GM12873 (cell line): ENCODE measurements around the gene VWC2.

Source experiments
- CTCF ChIP-seq: IDR thresholded peaks from 2 replicates; pipeline ENCODE4 v1.5.1; 2012; ENCODE audit warnings: low read depth, mild to moderate bottlenecking, moderate library complexity, low read length, control low read depth; ENCODE audit not compliant: insufficient read depth; ENCODE audit errors: missing control alignments

VWC2 gene

GRCh38 chr7:49774459-49775064 lies 1.1 kb downstream of the VWC2 start:
- TF ChIP-seq CTCF = no peak

DNA sequence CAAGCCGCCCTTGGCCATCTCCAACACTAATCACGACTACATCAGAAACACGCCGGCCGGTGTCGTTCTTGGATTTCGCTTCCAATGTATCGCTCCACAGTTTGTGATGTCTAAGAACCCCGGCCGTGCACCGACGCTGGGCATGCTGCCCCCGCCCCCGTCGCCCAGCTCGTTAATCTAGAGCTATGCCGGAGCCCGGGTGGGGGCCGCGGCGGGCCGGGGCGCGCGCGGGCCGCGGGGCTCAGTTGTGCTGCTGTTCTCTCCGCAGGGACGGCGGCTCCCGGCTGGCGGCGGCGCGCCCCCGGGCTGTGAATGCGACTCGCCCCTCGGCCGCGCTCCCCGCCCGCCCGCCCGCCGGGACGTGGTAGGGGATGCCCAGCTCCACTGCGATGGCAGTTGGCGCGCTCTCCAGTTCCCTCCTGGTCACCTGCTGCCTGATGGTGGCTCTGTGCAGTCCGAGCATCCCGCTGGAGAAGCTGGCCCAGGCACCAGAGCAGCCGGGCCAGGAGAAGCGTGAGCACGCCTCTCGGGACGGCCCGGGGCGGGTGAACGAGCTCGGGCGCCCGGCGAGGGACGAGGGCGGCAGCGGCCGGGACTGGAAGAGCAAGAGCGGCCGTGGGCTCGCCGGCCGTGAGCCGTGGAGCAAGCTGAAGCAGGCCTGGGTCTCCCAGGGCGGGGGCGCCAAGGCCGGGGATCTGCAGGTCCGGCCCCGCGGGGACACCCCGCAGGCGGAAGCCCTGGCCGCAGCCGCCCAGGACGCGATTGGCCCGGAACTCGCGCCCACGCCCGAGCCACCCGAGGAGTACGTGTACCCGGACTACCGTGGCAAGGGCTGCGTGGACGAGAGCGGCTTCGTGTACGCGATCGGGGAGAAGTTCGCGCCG lies 1.9 kb downstream of the VWC2 start:
- TF ChIP-seq CTCF = no peak

DNA sequence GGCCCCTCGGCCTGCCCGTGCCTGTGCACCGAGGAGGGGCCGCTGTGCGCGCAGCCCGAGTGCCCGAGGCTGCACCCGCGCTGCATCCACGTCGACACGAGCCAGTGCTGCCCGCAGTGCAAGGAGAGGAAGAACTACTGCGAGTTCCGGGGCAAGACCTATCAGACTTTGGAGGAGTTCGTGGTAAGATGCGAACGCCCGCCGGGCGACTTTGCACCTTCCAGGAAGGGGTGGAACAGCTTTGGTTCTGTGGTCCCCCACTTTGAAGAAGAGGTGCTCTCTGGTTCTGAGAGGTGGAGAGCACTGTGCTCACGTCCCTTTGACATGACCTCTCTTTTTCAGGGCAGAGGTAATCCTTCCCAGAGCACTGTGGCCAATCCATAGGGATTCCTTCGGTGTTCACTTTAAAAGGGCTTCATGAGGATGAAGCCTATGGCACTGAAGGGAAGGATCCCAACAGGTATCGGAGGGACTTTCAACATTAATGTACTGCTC lies 2.6 kb downstream of the VWC2 start:
- no peak for TF ChIP-seq CTCF

- peak; percentile 37 for TF ChIP-seq CTCF
Observed at GRCh38 chr7:49776994-49777393, 3.6 kb downstream of the VWC2 start.

GRCh38 chr7:49778731-49779270 lies 5.4 kb downstream of the VWC2 start:
- no peak for TF ChIP-seq CTCF

DNA sequence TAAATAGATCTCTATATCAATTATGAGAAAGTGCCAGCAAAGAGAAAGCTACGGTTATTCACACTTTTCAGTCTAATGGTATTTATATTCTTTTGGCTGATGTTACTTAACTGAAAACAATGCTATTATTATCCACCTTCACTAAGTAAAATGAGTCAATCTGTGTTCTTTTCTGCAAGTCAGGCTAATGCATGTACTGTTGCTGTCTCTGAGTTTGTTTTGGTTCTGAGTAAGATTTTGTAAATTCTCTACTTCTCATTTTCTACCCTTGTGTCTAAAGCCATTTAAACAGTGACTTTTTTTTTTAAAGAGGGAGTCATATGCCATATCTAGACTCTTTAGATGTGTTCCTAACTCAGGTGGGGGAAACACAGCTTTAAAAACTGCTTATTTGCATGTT lies 7.5 kb downstream of the VWC2 start:
- TF ChIP-seq CTCF = no peak

DNA sequence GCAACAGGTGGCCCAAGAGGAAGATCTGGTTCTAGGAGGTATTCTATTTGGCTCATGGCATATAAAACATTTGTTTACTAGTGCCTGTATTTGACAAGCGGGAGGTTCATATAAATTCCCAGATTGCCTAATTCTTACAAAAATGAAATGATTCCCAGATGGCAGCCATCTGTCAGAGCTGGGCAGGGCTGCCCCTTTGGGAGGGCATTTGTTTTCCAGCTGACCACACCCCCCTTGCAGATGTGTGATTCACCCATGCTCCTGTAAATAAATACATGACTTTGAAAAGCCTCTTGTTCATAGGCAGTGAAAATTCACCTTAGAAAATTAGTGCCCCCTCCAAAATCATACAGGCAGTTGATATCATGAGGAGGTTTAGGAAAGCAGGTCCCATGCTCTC lies 8.6 kb downstream of the VWC2 start:
- TF ChIP-seq CTCF = no peak
